ENCODE measurements around the gene TRDN. TPM values are rescaled to one million over a fixed set of nuclear protein-coding genes. Genes with fewer than 3 reads are reported as not detected.

Gene TRDN
- total RNA-seq, 3 donors from 2014 or later (not counting 1 experiment from before 2014, with no cell fraction given) = not detected

- Mint-ChIP-seq H3K4me3 (no peak overlapping the region), H3K9me3 (peaks cover 0 to 5% of the 10 kb centered on the region in 2 donors), H3K36me3 (no peaks in the 10 kb centered on the region), H3K27me3 (ENCODE audit: low read depth in 2 of 2) (no peaks in the 10 kb centered on the region), H3K27ac (no peak overlapping the region), H3K4me1 (no peaks in the 10 kb centered on the region)
- no peak overlapping the region for H3K4me3 ChIP-seq (ENCODE audit: low read length)
- no peak for TF ChIP-seq CTCF (IDR thresholded peaks at IDR 0.05)
- intact Hi-C loops (cut with micrococcal nuclease) = no loop called here
- no peak overlapping the region for H3K27ac ChIP-seq (ENCODE audit: low read length)
- no peaks in the 10 kb centered on the region for H3K9me3 ChIP-seq (ENCODE audit: control insufficient read depth, insufficient read depth, low read length)
- 77% methylated on average over 3 of the region's 3 CpGs for WGBS (ENCODE audit: insufficient coverage)
- H3K36me3 ChIP-seq (ENCODE audit: control insufficient read depth, insufficient read depth, low read length) = no peaks in the 10 kb centered on the region
- ATAC-seq (no peak), DNase-seq (no peak)
- no peaks in the 10 kb centered on the region for H3K27me3 ChIP-seq (ENCODE audit: control insufficient read depth, insufficient read depth, low read length)
- no peaks in the 10 kb centered on the region for H3K4me1 ChIP-seq (ENCODE audit: control insufficient read depth, insufficient read depth, low read length)
Measured at GRCh38 chr6:123430970-123431369, 205.8 kb downstream of the TRDN start.

- Histone ChIP-seq H3K4me3 (ENCODE audit: low read length) (no peak overlapping the region), H3K9me3 (ENCODE audit: control insufficient read depth, insufficient read depth, low read length) (no peaks in the 10 kb centered on the region), H3K4me1 (ENCODE audit: control insufficient read depth, insufficient read depth, low read length) (no peaks in the 10 kb centered on the region), H3K27ac (ENCODE audit: low read length) (no peak overlapping the region), H3K27me3 (ENCODE audit: control insufficient read depth, insufficient read depth, low read length) (no peaks in the 10 kb centered on the region), H3K36me3 (ENCODE audit: control insufficient read depth, insufficient read depth, low read length) (no peaks in the 10 kb centered on the region)
- H3K4me1 Mint-ChIP-seq = no peaks in the 10 kb centered on the region
- H3K9me3 Mint-ChIP-seq = no peaks in the 10 kb centered on the region
- no peaks in the 10 kb centered on the region for H3K27me3 Mint-ChIP-seq (ENCODE audit: low read depth in 2 of 2)
- no peak for ATAC-seq
- intact Hi-C loops (cut with micrococcal nuclease) = no loop called here
- H3K27ac Mint-ChIP-seq = no peak overlapping the region
- H3K4me3 Mint-ChIP-seq = no peak overlapping the region
- WGBS (ENCODE audit: insufficient coverage) = no CpG with 5 or more reads among the region's 1 CpG
- no peak for DNase-seq
- no peaks in the 10 kb centered on the region for H3K36me3 Mint-ChIP-seq
- no peak for TF ChIP-seq CTCF (IDR thresholded peaks at IDR 0.05)
Measured at GRCh38 chr6:123427008-123427407, 209.7 kb downstream of the TRDN start.

- Histone ChIP-seq H3K4me1 (ENCODE audit: control insufficient read depth, insufficient read depth, low read length) (no peaks in the 10 kb centered on the region), H3K27me3 (ENCODE audit: control insufficient read depth, insufficient read depth, low read length) (no peaks in the 10 kb centered on the region), H3K36me3 (ENCODE audit: control insufficient read depth, insufficient read depth, low read length) (no peaks in the 10 kb centered on the region), H3K4me3 (ENCODE audit: low read length) (no peak overlapping the region), H3K9me3 (ENCODE audit: control insufficient read depth, insufficient read depth, low read length) (no peaks in the 10 kb centered on the region), H3K27ac (ENCODE audit: low read length) (no peak overlapping the region)
- H3K27me3 Mint-ChIP-seq (ENCODE audit: low read depth in 2 of 2) = no peaks in the 10 kb centered on the region
- no peak overlapping the region for H3K27ac Mint-ChIP-seq
- H3K4me1 Mint-ChIP-seq = no peaks in the 10 kb centered on the region
- intact Hi-C loops (cut with micrococcal nuclease) = no loop called here
- no peak for TF ChIP-seq CTCF (IDR thresholded peaks at IDR 0.05)
- no peaks in the 10 kb centered on the region for H3K36me3 Mint-ChIP-seq
- H3K4me3 Mint-ChIP-seq = no peak overlapping the region
- H3K9me3 Mint-ChIP-seq = peaks cover 0 to 2% of the 10 kb centered on the region in 2 donors
- ATAC-seq (no peak), DNase-seq (no peak)
- WGBS (ENCODE audit: insufficient coverage) = no CpG with 5 or more reads among the region's 1 CpG
Measured at GRCh38 chr6:123423130-123423529, 213.6 kb downstream of the TRDN start.

GRCh38 chr6:123420512-123420911, 216.2 kb downstream of the TRDN start:
- H3K36me3 ChIP-seq (ENCODE audit: control insufficient read depth, insufficient read depth, low read length) = no peaks in the 10 kb centered on the region

More at GRCh38 chr6:123420512-123420911, 216.2 kb downstream of the TRDN start:
- H3K27me3 ChIP-seq (ENCODE audit: control insufficient read depth, insufficient read depth, low read length) = no peaks in the 10 kb centered on the region
- Mint-ChIP-seq H3K9me3 (peaks cover 0 to 2% of the 10 kb centered on the region in 2 donors), H3K36me3 (no peaks in the 10 kb centered on the region), H3K27me3 (ENCODE audit: low read depth in 2 of 2) (no peaks in the 10 kb centered on the region), H3K4me1 (no peaks in the 10 kb centered on the region), H3K4me3 (no peak overlapping the region), H3K27ac (no peak overlapping the region)
- ATAC-seq = no peak
- no CpG with 5 or more reads among the region's 1 CpG for WGBS (ENCODE audit: insufficient coverage)
- H3K4me3 ChIP-seq (ENCODE audit: low read length) = no peak overlapping the region
- DNase-seq = no peak
- H3K9me3 ChIP-seq (ENCODE audit: control insufficient read depth, insufficient read depth, low read length) = no peaks in the 10 kb centered on the region
- no peaks in the 10 kb centered on the region for H3K4me1 ChIP-seq (ENCODE audit: control insufficient read depth, insufficient read depth, low read length)
- no peak for TF ChIP-seq CTCF (IDR thresholded peaks at IDR 0.05)
- intact Hi-C loops (cut with micrococcal nuclease) = no loop called here
- no peak overlapping the region for H3K27ac ChIP-seq (ENCODE audit: low read length)

All from natural killer cell (primary cell).